Measurements from ENCODE around the gene EPHA2.

DNA sequence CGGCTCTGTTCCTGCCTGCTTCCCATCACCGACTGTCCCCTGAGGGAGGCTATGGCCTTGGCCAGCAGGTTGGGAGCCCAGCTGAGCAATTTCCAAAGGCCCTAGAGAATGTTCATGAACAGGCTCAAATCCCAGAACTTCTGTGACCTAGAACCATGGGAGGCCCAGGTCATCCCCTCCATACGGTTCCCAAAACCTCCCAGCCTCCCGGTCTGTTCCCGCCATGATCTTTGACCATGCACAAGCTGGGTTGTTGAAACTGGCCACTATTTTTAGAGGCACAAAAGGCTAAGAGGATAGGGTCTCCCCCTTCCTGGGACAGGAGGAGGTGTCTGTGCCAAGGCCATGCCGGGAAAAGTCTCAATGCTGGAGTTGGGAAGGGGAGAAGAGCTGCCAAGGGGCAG is 27.5 kb downstream of the EPHA2 start:
- TF ChIP-seq NFE2L2 (conservative IDR thresholded peaks at IDR 0.05; ENCODE audit: low read length) (no peak), NR3C1 (IDR thresholded peaks at IDR 0.05) (no peak), CTCF (IDR thresholded peaks at IDR 0.05) (no peak), JUN (IDR thresholded peaks at IDR 0.05) (no peak), TP53 (CRISPR knock-in tag; IDR thresholded peaks at IDR 0.05) (no peak), MYC (IDR thresholded peaks at IDR 0.05; ENCODE audit: borderline replicate concordance, low read length) (no peak), FOSL2 (IDR thresholded peaks at IDR 0.05) (no peak), FOSL2 (CRISPR knock-in tag; IDR thresholded peaks at IDR 0.05) (no peak), RAD21 (conservative IDR thresholded peaks at IDR 0.05 in 1 of 2, IDR thresholded peaks at IDR 0.05 in 1 of 2) (no peak), HOXA7 (CRISPR knock-in tag; IDR thresholded peaks at IDR 0.05) (no peak), PHF8 (IDR thresholded peaks at IDR 0.05; ENCODE audit: borderline replicate concordance, low read depth) (no peak)

All from A549 (cell line).